Caco-2 (cell line): ENCODE data around the gene NBEAL2. TPM values are rescaled to one million over a fixed set of nuclear protein-coding genes. Genes with fewer than 3 reads are reported as not detected.

Experiments
- BruUV-seq: library from RNA; stranded (reverse); fragments of 400-500 nt; replicated peaks from 2 replicates; lab custom pipeline; 2021; lab: Mats Ljungman, UMichigan
- CTCF ChIA-PET: fragments of 300-600 bp; sonication (Branson Sonifier 250); formaldehyde crosslinking; loops from one replicate; lab custom pipeline; 2022; ENCODE audit warnings: antibody characterized with exemption; lab: Charles Lee
- POLR2A ChIA-PET: fragments of 300-600 bp; sonication (Branson Sonifier 250); formaldehyde crosslinking; loops from one replicate; lab custom pipeline; 2022; ENCODE audit warnings: antibody characterized with exemption; lab: Charles Lee
- DNase-seq, 2 experiments: peaks; one replicate each; pipeline versions ENCODE4 v3.0.0 to v3.0.0-alpha.2; 2020 to 2022
- H3K27me3 ChIP-seq: replicated peaks from 2 replicates; pipeline ENCODE4 v1.6.0; 2011; ENCODE audit warnings: low read length; ENCODE audit not compliant: control insufficient read depth, insufficient read depth
- H3K36me3 ChIP-seq: 2 replicates; pipeline ENCODE4 v1.5.1; 2011; ENCODE audit warnings: low read length; ENCODE audit not compliant: control insufficient read depth, insufficient read depth
- H3K4me1 ChIP-seq: fragments of 250-450 bp; sonication (Bioruptor Pico); 2 replicates; pipeline ENCODE4 v1.5.1; 2020; ENCODE audit warnings: mild to moderate bottlenecking
- H3K4me3 ChIP-seq: 2 replicates; pipeline ENCODE4 v1.5.1; 2011; ENCODE audit warnings: low read depth, mild to moderate bottlenecking, control low read depth, low read length
- H3K9me3 ChIP-seq: fragments of 250-450 bp; sonication (Bioruptor Pico); 2 replicates; pipeline ENCODE4 v1.5.1; 2020; ENCODE audit warnings: mild to moderate bottlenecking, moderate library complexity
- H3K27ac Mint-ChIP-seq: one replicate; pipeline ENCODE4 v1.8.0; 2022; ENCODE audit warnings: mixed read lengths; ENCODE audit not compliant: unreplicated experiment
- H3K27me3 Mint-ChIP-seq: one replicate; pipeline ENCODE4 v1.8.0; 2022; ENCODE audit warnings: mixed read lengths; ENCODE audit not compliant: insufficient read depth, unreplicated experiment
- H3K36me3 Mint-ChIP-seq: one replicate; pipeline ENCODE4 v1.8.0; 2022; ENCODE audit warnings: mild to moderate bottlenecking, mixed read lengths; ENCODE audit not compliant: insufficient read depth, unreplicated experiment
- H3K4me1 Mint-ChIP-seq: one replicate; pipeline ENCODE4 v1.8.0; 2022; ENCODE audit warnings: low read depth, mixed read lengths; ENCODE audit not compliant: unreplicated experiment
- H3K4me3 Mint-ChIP-seq: one replicate; pipeline ENCODE4 v1.8.0; 2022; ENCODE audit warnings: mild to moderate bottlenecking, moderate library complexity, mixed read lengths; ENCODE audit not compliant: unreplicated experiment
- H3K9me3 Mint-ChIP-seq: one replicate; pipeline ENCODE4 v1.8.0; 2022; ENCODE audit warnings: mixed read lengths; ENCODE audit not compliant: unreplicated experiment
- CTCF ChIP-seq, 2 experiments: fragments of 200-600 bp in 1 of 2; IDR thresholded peaks; 1 replicate in 1 of 2; 2 replicates in 1 of 2; pipeline versions ENCODE4 v1.5.1 to v1.8.0; 2011 to 2022; ENCODE audit warnings: antibody characterized with exemption in 1 of 2, control low read depth in 1 of 2, inconsistent platforms in 1 of 2, low read depth in 1 of 2, low read length in 1 of 2, mild to moderate bottlenecking in 1 of 2, moderate library complexity in 1 of 2; ENCODE audit not compliant: insufficient read depth in 1 of 2, severe bottlenecking in 1 of 2, unreplicated experiment in 1 of 2
- intact Hi-C: fragments of 100-400 bp; cut with micrococcal nuclease; formaldehyde crosslinking; loops from one replicate; pipeline ENCODE4 v1.10.0; 2022; ENCODE audit not compliant: unreplicated experiment
- total RNA-seq: library from RNA; stranded (reverse); gene quantifications from 2 replicates; pipeline ENCODE4 v1.2.3, GENCODE V29; 2022

Gene NBEAL2
- total RNA-seq, 1 experiment from 2014 or later = 62.4 TPM

DNA sequence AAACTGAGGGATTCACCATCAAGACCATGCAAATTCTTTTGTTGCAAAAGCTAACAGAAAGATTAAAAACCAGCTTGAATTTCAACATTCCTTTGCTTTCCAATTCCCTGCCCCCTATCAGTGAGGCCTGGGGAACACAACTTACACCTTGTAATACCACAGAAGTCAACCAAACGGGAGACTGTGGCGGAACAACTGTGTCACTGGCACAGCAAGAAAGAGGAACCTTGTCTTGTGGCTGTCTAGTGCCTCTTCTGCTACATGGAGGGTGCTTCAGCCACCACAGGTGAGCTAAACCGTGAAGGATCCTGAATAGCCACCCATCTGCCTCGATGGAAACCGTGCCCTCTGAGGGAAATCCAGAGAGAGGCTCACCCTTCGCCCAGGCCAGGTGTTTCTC, 14.3 kb upstream of the NBEAL2 start:
- peaks cover 66% of the 10 kb centered on the region for H3K36me3 Mint-ChIP-seq
- DNase-seq = peak in 1 of 2 experiments; percentile 55
- peaks cover 49% of the 10 kb centered on the region for H3K4me1 Mint-ChIP-seq
- no peaks in the 10 kb centered on the region for H3K9me3 Mint-ChIP-seq
- H3K9me3 ChIP-seq = no peaks in the 10 kb centered on the region
- H3K27me3 Mint-ChIP-seq = no peaks in the 10 kb centered on the region
- peak overlapping the region; percentile 70 for H3K27ac Mint-ChIP-seq
- intact Hi-C loops = loop anchor here (2.0 kb wide), 1 partner anchor 16 kb away; no protein-coding TSS in a partner anchor
- POLR2A ChIA-PET = interaction anchor here (0.6 to 1.0 kb wide), 2 partner anchors 14 to 15 kb away, joined by 3 read pairs; partner anchors contain the start of gene NBEAL2
- no peaks in the 10 kb centered on the region for H3K36me3 ChIP-seq
- no peak overlapping the region for H3K4me3 ChIP-seq
- H3K4me1 ChIP-seq = peaks cover 66% of the 10 kb centered on the region
- BruUV-seq = no TSS peak
- CTCF ChIA-PET = interaction anchor here (1.0 to 2.4 kb wide), 4 partner anchors 17 to 29 kb away, joined by 3 to 15 read pairs (median 3); no protein-coding TSS in a partner anchor
- no peaks in the 10 kb centered on the region for H3K27me3 ChIP-seq
- no peak overlapping the region for H3K4me3 Mint-ChIP-seq
- TF ChIP-seq CTCF (IDR thresholded peaks at IDR 0.05; ENCODE audit: insufficient read depth in 1 of 2, low read depth in 1 of 2, low read length in 1 of 2, severe bottlenecking in 1 of 2, unreplicated experiment in 1 of 2) = no peak

DNA sequence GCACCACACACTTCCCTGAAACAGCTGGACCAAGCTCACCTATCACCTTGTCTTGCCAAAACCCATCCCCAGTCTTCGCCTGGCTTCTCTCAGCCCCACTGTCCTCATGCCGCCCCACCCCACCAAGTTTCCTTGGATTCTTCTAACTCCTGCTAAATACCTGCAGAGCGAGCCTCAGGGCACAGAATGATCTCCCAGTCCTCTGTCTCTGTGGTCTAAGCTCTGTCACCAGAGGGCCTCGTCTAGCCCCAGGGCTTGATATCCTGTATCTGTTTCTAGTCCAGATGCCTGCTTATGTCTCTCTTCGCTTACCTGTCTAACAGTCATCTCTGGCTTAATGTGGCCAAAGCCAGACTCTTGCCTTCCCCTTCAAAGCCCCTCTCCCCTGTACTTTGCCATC, 12.7 kb upstream of the NBEAL2 start:
- intact Hi-C loops = no loop called here
- BruUV-seq = no TSS peak
- Histone ChIP-seq H3K4me3 (no peak overlapping the region), H3K4me1 (peaks cover 66% of the 10 kb centered on the region), H3K27me3 (no peaks in the 10 kb centered on the region), H3K9me3 (no peaks in the 10 kb centered on the region), H3K36me3 (peaks cover 1% of the 10 kb centered on the region)
- peak; percentile 64 to 77 for DNase-seq
- Mint-ChIP-seq H3K4me1 (peaks cover 46% of the 10 kb centered on the region), H3K9me3 (no peaks in the 10 kb centered on the region), H3K36me3 (peaks cover 65% of the 10 kb centered on the region), H3K27me3 (no peaks in the 10 kb centered on the region), H3K4me3 (peak overlapping the region; percentile 39), H3K27ac (peak overlapping the region; percentile 70)
- POLR2A ChIA-PET = interaction anchor here (0.5 kb wide), 1 partner anchor 949 kb away, joined by 3 read pairs; no protein-coding TSS in a partner anchor
- CTCF ChIA-PET = interaction anchor here (0.8 to 2.4 kb wide), 7 partner anchors 8 to 57 kb away, joined by 3 to 15 read pairs (median 5); partner anchors contain the start of genes CCDC12 and NBEAL2
- TF ChIP-seq CTCF (IDR thresholded peaks at IDR 0.05; ENCODE audit: insufficient read depth in 1 of 2, low read depth in 1 of 2, low read length in 1 of 2, severe bottlenecking in 1 of 2, unreplicated experiment in 1 of 2) = peak in 1 of 2 experiments; percentile 15

DNA sequence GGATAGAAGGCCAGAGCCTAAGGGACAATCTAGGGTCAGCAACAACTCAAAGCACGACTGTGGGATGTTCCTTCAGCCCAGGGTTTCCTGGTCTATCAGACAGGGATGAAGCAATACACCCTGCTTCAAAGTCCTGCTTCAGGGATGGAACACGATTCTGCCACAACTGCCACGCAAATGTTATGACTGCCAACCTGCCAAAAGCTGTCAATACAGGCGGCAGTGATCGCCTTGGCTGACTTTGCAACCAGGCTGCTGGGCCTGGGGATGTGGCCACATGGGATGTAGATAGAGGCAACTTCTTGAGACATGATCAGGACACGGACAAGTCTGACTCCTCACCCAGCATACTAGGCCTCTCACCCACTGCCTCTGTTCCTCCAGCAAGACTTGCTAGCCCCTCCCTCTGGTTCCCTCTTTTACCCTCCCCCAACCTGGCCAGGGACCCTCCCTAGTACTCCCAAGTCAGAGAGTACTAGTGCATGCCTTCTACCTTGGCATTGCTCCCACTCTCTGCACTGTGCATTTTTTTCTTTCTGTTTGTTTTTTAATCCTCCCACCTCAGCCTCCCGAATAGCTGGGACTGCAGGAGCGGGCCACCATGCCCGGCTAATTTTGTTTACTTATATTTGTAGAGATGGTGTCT, 10.6 kb upstream of the NBEAL2 start:
- CTCF ChIA-PET = interaction anchor here (0.7 kb wide), 2 partner anchors 15 to 1088 kb away, joined by 3 to 5 read pairs; no protein-coding TSS in a partner anchor
- no peak overlapping the region for H3K4me3 Mint-ChIP-seq
- H3K9me3 ChIP-seq = no peaks in the 10 kb centered on the region
- H3K36me3 Mint-ChIP-seq = peaks cover 61% of the 10 kb centered on the region
- intact Hi-C loops = no loop called here
- H3K36me3 ChIP-seq = peaks cover 1% of the 10 kb centered on the region
- BruUV-seq = no TSS peak
- POLR2A ChIA-PET = interaction anchor here (1.0 kb wide), 1 partner anchor 8 kb away, joined by 4 read pairs; the partner anchor contains the start of gene CCDC12
- peak overlapping the region; percentile 59 for H3K27ac Mint-ChIP-seq
- TF ChIP-seq CTCF (IDR thresholded peaks at IDR 0.05; ENCODE audit: insufficient read depth in 1 of 2, low read depth in 1 of 2, low read length in 1 of 2, severe bottlenecking in 1 of 2, unreplicated experiment in 1 of 2) = no peak
- no peaks in the 10 kb centered on the region for H3K9me3 Mint-ChIP-seq
- no peaks in the 10 kb centered on the region for H3K27me3 Mint-ChIP-seq
- H3K4me3 ChIP-seq = no peak overlapping the region
- H3K4me1 ChIP-seq = peaks cover 63% of the 10 kb centered on the region
- H3K27me3 ChIP-seq = no peaks in the 10 kb centered on the region
- peaks cover 41% of the 10 kb centered on the region for H3K4me1 Mint-ChIP-seq
- no peak for DNase-seq
